NCI-H187 treated with DMSO at 0.1 percent for 48 hours (cell line): ENCODE measurements around the gene MBOAT2.
A peak's percentile ranks its signal among the peaks of the same experiment; 100 is the strongest.
"Not testable (repeated sequence)": the region's sequence is repeated elsewhere in the genome, so short reads cannot be mapped to it uniquely, and the experiment has no call there.

ENCODE experiments used
- DNase-seq: peaks from one replicate; lab custom pipeline; 2025; lab: John Stamatoyannopoulos, UW

The MBOAT2 gene

DNA sequence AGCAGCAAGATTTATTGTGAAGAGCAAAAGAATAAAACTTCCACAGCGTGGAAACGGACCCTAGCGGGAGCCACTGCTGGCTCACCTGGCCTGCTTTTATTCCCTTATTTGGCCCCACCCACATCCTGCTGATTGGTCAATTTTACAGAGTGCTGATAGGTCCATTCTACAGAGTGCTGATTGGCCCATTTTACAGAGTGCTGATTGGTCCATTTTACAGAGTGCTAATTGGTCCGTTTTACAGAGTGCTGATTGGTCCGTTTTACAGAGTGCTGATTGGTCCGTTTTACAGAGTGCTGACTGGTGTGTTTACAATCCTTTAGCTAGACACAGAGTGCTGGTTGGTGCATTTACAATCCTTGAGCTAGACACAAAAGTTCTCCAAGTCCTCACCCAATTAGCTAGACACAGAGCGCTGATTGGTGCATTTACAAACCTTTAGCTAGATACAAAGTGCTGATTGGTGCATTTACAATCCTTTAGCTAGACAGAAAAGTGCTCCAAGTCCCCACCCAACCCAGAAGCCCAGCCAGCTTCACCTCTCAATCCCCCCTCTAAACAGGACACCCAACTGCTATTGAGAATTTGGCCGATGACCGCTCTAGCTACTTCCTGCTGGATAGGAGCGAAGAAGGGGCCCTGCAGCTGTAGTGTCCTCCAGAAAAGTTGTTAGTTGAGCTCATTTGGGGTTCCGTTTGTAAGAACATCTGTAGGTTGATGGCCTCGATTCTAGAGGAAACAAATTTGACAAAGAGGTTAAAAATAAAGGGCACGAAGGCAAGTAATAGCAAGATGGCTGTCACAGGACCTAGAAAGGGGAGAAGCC, 108.2 kb downstream of the MBOAT2 start:
- DNase-seq: not testable (repeated sequence)

DNA sequence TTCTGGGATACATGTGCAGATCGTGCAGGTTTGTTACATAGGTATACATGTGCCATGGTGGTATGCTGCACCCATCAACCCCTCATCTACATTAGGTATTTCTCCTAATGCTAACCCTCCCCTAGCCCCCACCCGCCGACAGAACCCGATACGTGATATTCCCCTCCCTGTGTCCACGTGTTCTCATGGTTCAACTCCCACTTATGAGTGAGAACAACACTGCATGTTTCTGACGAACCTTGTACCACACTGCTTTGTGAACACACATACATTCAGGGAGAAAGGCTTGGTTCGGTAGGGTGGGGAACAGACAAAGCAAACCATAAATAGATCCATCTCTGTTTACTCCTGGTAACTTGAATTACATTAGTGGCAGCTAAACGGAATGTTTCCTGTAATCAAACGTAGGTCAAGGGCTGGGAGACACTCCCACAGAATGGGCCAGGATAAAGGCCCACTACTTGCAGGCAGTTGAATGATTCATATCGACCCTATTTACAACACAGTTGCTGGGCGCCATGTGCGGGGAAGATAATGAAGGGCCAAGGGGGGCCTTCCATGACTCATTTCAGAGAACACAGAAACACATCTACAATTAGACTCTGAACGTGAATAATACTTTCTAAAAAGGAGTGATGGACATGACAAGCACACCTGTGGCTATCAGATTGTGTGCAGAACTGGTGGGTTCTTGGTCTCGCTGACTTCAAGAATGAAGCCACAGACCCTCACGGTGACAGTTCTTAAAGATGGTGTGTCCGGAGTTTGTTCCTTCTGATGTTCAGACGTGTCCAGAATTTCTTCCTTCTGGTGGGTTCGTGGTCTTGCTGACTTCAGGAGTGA, 109.3 kb downstream of the MBOAT2 start:
- no peak for DNase-seq

DNA sequence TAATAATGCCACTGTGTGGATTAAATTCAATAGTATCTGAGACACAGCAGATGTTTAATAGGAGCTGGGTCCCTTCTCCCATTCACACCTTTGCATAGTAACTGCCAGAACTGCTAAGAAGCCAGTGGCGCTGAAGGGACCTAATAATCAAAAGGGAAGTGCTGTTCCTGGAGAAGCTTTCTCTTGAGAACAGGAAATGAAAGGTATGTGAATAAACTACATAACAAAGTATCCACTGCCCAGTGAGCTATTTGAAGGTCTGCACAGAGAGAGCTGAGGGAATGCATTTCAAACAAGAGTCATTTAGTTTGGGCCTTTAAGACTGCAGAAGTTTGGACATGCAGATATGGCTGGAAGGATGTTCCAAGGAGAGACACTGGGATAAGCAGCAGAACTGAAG, 110.0 kb downstream of the MBOAT2 start:
- DNase-seq: no peak

DNA sequence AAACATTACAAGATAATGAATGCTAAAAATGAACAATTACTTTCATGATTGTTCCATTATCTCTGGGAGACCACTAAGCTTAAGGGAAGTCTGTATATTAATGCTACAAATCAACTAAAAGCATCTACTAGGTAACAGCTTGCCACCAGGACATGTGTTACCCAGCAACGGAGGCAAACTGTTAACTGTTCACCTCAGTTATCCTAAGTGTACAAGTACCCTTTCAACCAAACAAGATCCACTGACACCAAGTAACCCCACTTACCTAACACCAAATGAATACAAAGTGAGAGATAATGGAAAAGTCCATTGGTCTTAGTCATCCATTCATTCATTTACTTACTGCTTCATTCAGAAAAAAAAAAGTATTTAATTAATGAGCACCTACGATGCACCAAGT, 111.4 kb downstream of the MBOAT2 start:
- DNase-seq: no peak

DNA sequence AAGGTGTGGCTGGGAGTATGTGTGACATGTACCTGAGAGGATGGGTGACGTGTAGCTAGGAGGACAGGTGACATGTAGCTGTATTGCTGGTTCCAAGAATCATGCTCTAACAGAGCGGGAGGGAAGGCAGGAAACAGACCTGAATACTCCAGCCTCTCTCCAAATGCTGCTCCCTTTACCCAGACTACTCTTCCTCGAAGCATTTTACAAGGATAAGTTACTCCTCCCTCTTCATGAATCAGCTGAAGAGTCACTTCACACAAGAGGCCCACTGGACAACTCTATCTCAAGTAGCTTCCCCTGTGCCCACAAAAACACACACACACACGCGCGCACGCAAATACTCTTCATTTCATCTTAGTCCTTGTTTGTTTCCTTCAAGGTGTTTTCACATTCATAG, 113.5 kb downstream of the MBOAT2 start:
- DNase-seq: peak; percentile 69

DNA sequence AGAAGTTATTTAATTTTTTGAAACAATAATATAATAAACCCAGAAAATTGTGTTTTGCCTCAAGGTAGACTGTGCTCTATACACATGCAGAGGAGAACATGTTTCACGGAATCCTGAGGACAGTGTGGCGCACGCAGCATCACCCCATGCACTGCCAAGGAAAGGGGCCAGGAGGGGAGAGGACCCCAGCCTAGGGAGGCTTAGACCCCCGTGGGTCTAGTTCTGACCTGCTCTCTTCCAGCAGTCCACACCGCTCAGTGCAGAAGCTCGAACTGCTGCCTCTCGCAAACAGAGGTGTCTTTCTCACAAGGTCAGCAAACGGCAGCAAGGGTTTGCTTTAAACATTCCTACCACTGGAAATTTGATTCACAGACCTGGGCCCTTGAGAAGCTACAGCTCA, 114.5 kb downstream of the MBOAT2 start:
- DNase-seq: no peak

DNA sequence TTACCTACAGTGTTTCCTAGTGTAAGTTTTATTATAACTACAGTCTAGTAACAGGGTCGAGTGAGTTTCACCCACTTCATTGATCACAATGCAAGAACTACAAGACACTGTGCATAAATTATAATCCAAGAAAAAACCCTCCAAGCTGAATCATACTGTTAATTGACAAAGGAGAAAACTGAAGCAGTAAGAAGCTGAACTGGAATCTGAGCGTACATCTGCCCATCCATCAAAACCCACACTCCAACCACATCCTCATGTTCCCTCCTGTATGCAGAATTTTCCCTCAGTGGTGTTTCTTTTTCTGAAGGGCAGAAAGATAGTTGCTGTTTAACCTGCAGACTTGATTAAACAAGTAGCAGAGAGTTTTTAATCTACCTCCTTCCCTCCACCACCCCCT, 116.6 kb downstream of the MBOAT2 start:
- no peak for DNase-seq

DNA sequence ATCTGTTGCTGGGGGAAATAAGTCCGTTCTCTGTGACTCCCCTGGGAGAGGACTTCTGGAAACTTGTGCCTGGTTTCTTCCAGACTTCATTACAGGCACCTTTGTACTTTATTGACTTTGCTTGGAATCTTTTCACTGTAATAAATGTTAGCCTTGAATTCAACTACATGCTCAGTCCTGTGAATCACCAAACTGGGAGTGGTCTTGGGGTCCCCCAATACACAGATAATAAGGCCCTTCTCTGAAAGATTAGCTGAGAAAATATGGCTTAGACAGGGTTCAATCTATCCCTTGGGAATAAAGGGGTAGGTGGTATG, 117.3 kb downstream of the MBOAT2 start:
- no peak for DNase-seq

DNA sequence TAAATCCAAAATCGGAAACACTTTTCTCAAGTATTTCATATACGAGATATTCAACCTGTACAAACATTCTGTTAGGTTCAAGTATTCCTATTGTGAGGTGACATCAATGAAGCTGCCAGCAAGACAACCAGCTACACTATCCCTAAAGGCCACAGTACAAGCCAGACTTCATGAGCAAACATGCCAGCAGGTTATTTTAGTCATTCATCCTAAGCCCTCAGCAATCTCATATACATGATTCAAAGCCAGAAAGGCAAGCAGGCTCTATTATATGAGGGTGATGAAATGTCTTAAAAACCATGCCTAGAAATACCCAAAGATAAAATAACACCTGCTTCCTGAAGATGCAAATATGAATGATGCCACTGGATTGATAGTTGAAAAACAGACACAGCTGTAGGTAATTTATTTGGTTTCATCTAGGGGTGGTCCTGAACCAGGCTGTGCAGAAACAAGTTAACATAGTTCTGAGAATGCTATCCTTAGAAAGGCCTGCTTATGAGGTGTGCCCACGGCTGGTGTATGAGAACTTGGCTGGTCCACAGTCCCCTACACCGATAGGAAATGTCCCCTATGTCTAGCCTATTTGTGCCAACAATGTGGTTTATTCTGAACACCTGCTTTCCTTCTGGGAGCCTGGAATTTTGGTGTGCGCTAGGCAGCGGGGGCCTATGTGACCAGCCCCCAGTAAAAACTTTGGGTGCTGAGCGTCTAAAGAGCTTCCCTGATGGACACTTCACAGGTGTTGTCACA, 117.9 kb downstream of the MBOAT2 start:
- DNase-seq: no peak

DNA sequence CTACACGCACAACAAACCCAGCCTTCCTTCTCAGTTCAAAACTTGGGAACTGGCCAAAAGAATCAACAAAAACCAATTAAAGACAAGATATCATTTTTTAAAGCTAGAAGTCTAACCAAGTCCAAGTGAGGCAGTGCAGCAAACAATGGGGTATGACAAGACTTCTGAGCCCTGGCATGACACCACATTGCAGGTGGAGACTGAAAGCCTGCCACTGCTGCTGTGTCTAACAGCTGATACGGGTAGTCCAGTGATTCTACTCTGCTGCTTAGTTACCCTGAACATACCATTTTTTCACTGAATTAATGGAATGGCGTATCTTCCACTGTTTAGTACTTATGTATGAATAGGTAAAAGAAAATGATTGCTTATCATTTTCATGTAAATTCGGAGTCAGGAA, 118.7 kb downstream of the MBOAT2 start:
- no peak for DNase-seq

DNA sequence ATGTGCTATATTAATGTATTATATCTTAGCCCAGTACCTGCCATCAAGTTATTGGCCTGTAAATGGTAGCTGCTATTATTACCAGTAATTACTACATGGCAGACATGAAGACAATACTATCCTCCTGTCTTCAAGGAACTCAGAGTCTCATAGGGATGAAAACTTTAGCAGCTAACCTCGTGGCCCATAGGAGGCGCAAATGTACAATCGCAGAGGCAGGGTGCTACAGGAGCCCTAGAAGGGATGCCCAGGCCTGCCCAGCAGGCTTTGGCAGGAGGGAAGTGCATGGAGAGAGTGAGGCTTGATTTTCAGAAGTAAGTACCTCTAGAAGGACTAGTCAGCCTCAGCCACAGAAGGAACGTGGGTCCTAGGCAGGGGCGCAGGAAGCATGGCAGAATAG, 121.4 kb downstream of the MBOAT2 start:
- DNase-seq: no peak

DNA sequence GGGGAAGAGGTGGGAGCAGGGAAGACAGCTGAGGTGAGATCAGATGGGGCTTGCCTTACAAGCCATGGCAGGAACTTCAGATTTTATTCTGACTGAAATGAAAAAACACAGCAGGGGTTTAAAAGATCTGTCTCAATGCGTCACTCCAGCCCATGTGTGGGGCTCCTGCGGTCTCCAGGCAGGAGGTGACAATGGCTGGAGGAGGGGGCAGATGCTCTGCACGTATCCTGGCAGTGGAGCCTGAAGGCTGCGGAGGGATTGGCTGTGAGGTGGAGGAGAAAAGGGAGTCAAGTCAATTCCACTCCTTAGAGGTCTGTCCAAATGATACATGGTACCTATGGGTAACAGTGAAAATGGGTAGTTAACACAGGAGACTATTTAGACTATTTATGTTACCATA, 125.6 kb downstream of the MBOAT2 start:
- no peak for DNase-seq

DNA sequence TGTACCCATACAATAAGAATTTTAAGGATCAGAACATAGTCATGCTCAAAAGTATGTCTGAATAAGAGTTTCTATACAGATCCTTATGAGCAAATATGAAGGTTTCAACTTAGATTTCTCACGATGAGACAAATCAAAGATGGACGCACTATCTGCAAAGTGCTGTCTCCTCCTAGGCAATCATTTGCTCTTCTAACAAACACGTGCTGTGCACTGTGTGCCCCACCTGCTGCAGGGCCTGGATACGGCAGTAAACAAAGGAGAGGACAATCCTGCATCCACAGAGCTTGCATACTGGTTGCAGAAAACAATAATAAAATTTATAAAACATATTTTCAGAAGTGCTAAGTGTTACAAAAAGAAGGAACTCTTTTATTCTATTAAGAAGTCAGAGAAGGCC, 126.2 kb downstream of the MBOAT2 start:
- no peak for DNase-seq

DNA sequence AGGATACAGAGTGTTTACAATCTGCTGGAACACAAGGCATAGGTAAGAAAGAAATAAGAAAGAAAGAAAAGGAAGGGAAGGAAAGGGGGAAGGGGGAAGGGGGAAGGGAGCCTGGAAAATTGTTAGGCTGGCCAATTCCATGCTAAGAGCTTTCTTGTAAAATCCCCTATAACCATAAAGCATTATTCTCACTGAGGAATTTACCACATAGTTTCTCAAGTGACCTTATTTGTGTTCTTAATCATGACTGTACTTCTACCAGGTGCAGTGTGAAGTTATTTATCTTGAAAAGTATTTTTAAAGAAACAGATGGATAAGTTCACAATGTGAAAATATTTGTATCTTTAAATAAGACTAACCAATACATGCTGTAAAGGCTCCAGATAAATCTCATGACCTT, 126.9 kb downstream of the MBOAT2 start:
- no peak for DNase-seq

DNA sequence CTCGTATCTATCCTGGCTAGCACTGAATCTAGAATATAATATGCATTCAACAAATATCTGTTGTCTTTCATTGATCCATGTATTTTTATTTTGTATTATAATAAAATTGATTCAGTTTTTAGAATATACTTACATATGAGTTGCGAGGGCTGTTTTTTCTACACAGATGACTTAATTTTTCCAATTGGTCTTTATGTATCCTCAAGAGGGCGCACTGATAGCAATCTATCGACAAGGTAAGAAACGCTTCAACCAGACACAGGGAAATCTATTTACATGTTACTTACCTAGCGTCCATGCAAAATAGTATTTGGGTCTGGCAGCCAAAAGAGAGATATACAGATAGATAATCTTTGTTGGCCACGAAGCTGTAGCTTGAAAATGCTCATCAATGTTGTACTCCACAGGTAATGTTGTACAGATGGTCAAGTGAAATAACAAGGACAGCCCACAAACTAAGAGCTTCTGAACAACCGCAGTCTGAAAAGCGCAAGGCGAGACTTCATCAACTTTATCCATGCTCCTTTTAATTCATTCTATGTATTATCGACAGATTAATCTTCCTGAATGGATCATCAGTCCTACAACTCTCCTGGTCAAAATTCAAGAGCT, 130.6 kb downstream of the MBOAT2 start:
- peak; percentile 22 for DNase-seq

DNA sequence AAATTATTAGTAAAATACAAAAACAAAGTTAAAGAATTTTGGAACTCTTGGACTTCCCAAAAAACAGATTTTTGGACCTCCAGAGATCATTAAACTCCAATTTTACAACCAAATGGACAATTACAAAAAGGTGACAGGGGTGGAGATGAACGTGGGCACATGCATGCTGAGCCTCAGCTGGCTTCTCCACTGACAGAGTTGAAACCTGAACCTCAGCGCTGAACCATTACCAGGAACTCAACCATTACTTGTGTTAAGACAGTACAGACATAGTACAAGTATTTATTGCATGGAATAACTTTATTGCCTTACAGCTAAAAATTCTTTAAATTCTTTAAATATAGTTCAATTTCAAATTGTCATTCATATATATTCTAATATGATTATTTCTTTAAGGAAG, 133.0 kb downstream of the MBOAT2 start:
- DNase-seq: no peak

DNA sequence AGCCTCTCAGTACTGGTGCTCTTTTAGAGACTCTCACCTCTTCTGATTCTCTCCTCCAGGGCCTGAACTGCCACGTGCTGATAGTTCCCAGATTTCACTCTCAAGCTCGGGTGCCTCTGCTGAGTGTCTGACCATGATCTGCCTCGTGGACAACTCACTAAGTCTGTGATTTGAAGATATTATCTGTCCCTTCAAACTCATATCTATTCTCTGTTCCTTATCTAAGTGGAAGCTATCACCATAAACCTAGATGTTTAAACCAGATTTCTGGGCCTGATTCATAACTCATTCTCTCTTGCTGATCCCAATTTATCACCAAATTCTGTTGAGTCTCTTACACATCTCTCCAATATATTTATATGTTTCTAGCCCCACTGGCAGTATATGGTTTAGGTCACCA, 136.1 kb downstream of the MBOAT2 start:
- no peak for DNase-seq

DNA sequence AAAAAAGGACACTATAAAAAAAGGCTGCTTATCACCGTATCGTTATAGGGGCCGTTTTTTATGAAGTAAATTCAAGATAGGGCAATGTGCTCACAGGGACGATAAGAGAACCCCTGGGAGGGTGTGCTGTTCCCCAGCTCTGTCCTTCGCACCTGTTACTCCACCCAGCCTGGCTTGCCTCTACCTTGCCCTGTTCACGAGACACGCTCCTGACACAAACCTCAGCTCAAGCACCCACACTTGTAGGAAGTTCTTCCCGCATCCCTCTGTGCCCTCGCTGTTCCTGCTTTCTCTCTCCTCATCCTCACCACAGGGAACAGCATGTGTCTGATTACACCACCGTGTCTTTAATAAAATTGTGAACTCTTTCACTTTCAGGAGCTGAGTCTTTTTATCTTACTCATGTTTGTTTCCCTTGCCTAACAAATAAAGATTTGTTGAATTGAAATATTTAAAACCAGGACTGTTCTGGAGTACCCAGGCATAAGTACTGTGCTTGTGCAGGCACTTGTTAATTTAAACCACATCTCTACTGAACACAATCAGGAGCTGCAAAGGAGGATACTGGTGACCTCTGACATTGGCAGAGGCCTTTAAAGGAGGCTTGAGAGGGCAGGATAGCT, 140.0 kb downstream of the MBOAT2 start:
- no peak for DNase-seq

DNA sequence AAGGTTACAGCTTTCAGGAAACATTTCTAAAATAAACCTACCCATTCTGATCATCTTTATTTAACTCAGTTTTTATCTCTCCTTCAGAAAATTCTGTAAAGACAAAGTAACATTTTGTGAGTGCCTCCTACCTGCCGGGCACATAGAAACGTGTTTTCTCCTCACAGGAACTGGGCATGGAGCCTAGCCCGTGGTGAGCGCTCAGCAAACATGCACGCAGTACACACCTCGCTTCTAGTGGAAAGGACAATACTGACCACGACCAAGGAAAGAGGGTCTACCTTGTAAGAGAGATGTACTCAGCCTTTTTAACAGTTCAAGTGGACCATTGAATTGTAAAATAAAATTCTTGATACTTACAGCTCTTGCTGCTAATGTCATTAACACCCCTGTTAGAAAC, 141.3 kb downstream of the MBOAT2 start:
- DNase-seq: no peak

DNA sequence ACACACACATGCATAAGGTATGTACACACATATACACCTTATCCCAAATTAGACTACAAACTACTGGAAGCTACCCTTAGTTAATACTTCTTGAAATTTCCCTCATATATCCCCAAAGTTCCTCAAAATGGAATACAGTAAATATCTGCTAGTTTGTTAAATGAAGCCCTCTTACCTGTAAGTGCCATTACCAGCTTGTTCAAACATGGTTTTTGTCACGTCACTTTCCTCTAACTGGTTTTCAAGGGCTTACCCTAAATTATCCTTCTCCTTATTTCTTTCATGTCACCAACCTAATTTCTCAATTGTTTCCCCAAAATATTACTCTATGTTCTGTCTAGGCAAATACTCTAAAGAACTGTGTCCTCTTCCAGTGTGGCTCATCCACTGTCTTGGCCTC, 141.7 kb downstream of the MBOAT2 start:
- DNase-seq: no peak

DNA sequence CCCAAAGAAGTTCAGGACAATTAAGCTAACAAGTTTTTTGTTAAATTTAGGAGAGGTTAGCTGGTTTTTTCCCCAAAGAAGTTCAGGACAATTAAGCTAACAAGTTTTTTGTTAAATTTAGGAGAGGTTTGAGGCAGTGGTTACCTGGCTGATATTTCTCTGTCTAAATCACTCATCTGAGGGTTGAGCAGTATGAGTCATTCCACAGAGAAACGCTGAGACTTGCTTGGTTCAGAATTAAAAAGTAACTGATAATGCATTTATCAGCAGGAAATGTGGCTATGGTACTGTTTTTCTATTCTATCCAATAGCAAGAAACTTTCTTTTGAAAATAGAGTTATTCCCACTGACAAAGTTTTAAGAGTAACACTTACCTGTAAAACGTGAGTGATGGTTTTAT, 143.2 kb downstream of the MBOAT2 start:
- DNase-seq: no peak

DNA sequence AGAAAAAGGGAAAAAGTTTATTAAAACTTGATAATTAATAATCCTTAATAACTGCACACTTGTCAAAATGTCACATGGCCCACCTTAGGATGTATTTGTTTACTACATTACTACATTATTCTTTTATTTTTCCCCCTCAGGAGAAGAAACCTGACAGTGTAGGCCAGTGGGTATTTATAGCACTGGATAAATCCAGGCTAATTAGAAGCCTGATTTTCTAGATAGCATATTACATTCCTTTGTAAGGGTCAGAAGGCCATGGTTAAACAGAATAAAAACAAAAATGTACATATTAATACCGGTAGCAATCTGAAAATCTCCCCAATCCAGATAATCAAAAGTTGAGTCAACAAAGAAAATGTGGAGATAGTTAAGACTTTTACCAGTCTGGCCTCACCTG, 144.6 kb downstream of the MBOAT2 start:
- no peak for DNase-seq
